Measurements from ENCODE around the gene FCHSD1. TPM values are rescaled to one million over a fixed set of nuclear protein-coding genes. Genes with fewer than 3 reads are reported as not detected.
A peak's percentile ranks its signal among the peaks of the same experiment; 100 is the strongest.
"Not testable (repeated sequence)": the region's sequence is repeated elsewhere in the genome, so short reads cannot be mapped to it uniquely, and the experiment has no call there.

Gene FCHSD1
- total RNA-seq, 2 donors from 2014 or later: 35.6 to 56.4 TPM

- H3K4me1 Mint-ChIP-seq (ENCODE audit: low read depth in 2 of 2): peaks cover 48 to 83% of the 10 kb centered on the region in 2 donors
- H3K9me3 Mint-ChIP-seq: no peaks in the 10 kb centered on the region
- ATAC-seq (no peak), DNase-seq (ENCODE audit: low spot score) (no peak)
- H3K4me3 Mint-ChIP-seq: peak overlapping the region; percentile 31
- H3K36me3 Mint-ChIP-seq: peaks cover 16% of the 10 kb centered on the region
- peak overlapping the region; percentile 34 to 87 for H3K27ac Mint-ChIP-seq
- no peaks in the 10 kb centered on the region for H3K27me3 Mint-ChIP-seq
These were observed 39.9 kb downstream of the FCHSD1 start for GRCh38 chr5:141611289-141611688.

GRCh38 chr5:141609921-141610320 is 41.3 kb downstream of the FCHSD1 start:
- peaks cover 50 to 87% of the 10 kb centered on the region in 2 donors for H3K4me1 Mint-ChIP-seq (ENCODE audit: low read depth in 2 of 2)
- ATAC-seq; H3K27me3 Mint-ChIP-seq; H3K9me3 Mint-ChIP-seq; DNase-seq (ENCODE audit: low spot score): not testable (repeated sequence)
- peaks cover 11% of the 10 kb centered on the region for H3K36me3 Mint-ChIP-seq
- H3K27ac Mint-ChIP-seq: peak overlapping the region; percentile 87 to 91
- peak overlapping the region; percentile 75 for H3K4me3 Mint-ChIP-seq

- H3K27me3 Mint-ChIP-seq: no peaks in the 10 kb centered on the region
- peaks cover 11% of the 10 kb centered on the region for H3K36me3 Mint-ChIP-seq
- H3K27ac Mint-ChIP-seq: peak overlapping the region; percentile 87 to 91
- peaks cover 52 to 87% of the 10 kb centered on the region in 2 donors for H3K4me1 Mint-ChIP-seq (ENCODE audit: low read depth in 2 of 2)
- H3K4me3 Mint-ChIP-seq: peak overlapping the region; percentile 75
- DNase-seq (ENCODE audit: low spot score) (no peak), ATAC-seq (no peak)
- H3K9me3 Mint-ChIP-seq: no peaks in the 10 kb centered on the region
These were observed 42.2 kb downstream of the FCHSD1 start for GRCh38 chr5:141609044-141609443.

GRCh38 chr5:141608557-141608956 is 42.7 kb downstream of the FCHSD1 start:
- Mint-ChIP-seq H3K4me3 (peak overlapping the region; percentile 75), H3K36me3 (peaks cover 11% of the 10 kb centered on the region), H3K4me1 (ENCODE audit: low read depth in 2 of 2) (peaks cover 55 to 87% of the 10 kb centered on the region in 2 donors), H3K27ac (peak overlapping the region; percentile 87 to 91), H3K27me3 (no peaks in the 10 kb centered on the region), H3K9me3 (no peaks in the 10 kb centered on the region)
- no peak for DNase-seq (ENCODE audit: low spot score)
- ATAC-seq: no peak

- H3K27me3 Mint-ChIP-seq: no peaks in the 10 kb centered on the region
- H3K4me3 Mint-ChIP-seq: peak overlapping the region; percentile 75
- ATAC-seq (no peak), DNase-seq (ENCODE audit: low spot score) (no peak)
- no peaks in the 10 kb centered on the region for H3K9me3 Mint-ChIP-seq
- peaks cover 11% of the 10 kb centered on the region for H3K36me3 Mint-ChIP-seq
- H3K27ac Mint-ChIP-seq: peak overlapping the region; percentile 87 to 91
- peaks cover 51 to 85% of the 10 kb centered on the region in 2 donors for H3K4me1 Mint-ChIP-seq (ENCODE audit: low read depth in 2 of 2)
These were observed 43.2 kb downstream of the FCHSD1 start for GRCh38 chr5:141608046-141608445.

- peaks cover 44 to 76% of the 10 kb centered on the region in 2 donors for H3K4me1 Mint-ChIP-seq (ENCODE audit: low read depth in 2 of 2)
- H3K27me3 Mint-ChIP-seq: no peaks in the 10 kb centered on the region
- DNase-seq (ENCODE audit: low spot score) (peak; percentile 87), ATAC-seq (peak; percentile 93 to 96)
- peaks cover 6% of the 10 kb centered on the region for H3K36me3 Mint-ChIP-seq
- H3K27ac Mint-ChIP-seq: peak overlapping the region; percentile 87 to 91
- no peaks in the 10 kb centered on the region for H3K9me3 Mint-ChIP-seq
- peak overlapping the region; percentile 75 for H3K4me3 Mint-ChIP-seq
These were observed 45.5 kb downstream of the FCHSD1 start for GRCh38 chr5:141605523-141606277.

GRCh38 chr5:141603923-141604717 is 47.1 kb downstream of the FCHSD1 start:
- peaks cover 6% of the 10 kb centered on the region for H3K36me3 Mint-ChIP-seq
- ATAC-seq: peak; percentile 65 to 80
- DNase-seq (ENCODE audit: low spot score): no peak

GRCh38 chr5:141602606-141603005 is 48.6 kb downstream of the FCHSD1 start:
- Mint-ChIP-seq H3K27ac (peak overlapping the region; percentile 87 to 91), H3K27me3 (no peaks in the 10 kb centered on the region), H3K36me3 (peaks cover 3% of the 10 kb centered on the region), H3K9me3 (no peaks in the 10 kb centered on the region), H3K4me3 (peak overlapping the region; percentile 68), H3K4me1 (ENCODE audit: low read depth in 2 of 2) (peaks cover 52 to 77% of the 10 kb centered on the region in 2 donors)
- DNase-seq (ENCODE audit: low spot score): no peak
- ATAC-seq: no peak

More at GRCh38 chr5:141603923-141604717, 47.1 kb downstream of the FCHSD1 start:
- peak overlapping the region; percentile 75 for H3K4me3 Mint-ChIP-seq
- H3K27ac Mint-ChIP-seq: peak overlapping the region; percentile 87 to 91
- H3K27me3 Mint-ChIP-seq: no peaks in the 10 kb centered on the region
- H3K4me1 Mint-ChIP-seq (ENCODE audit: low read depth in 2 of 2): peaks cover 52 to 78% of the 10 kb centered on the region in 2 donors
- H3K9me3 Mint-ChIP-seq: no peaks in the 10 kb centered on the region

- H3K27ac Mint-ChIP-seq: peak overlapping the region; percentile 49 to 83
- H3K9me3 Mint-ChIP-seq: no peaks in the 10 kb centered on the region
- H3K4me1 Mint-ChIP-seq (ENCODE audit: low read depth in 2 of 2): peaks cover 46 to 61% of the 10 kb centered on the region in 2 donors
- H3K4me3 Mint-ChIP-seq: peak overlapping the region; percentile 49
- no peaks in the 10 kb centered on the region for H3K27me3 Mint-ChIP-seq
- ATAC-seq (peak in 1 of 2 donors; percentile 82), DNase-seq (ENCODE audit: low spot score) (no peak)
- no peaks in the 10 kb centered on the region for H3K36me3 Mint-ChIP-seq
These were observed 52.5 kb downstream of the FCHSD1 start for GRCh38 chr5:141598391-141599345.

GRCh38 chr5:141597814-141598213 is 53.4 kb downstream of the FCHSD1 start:
- ATAC-seq (no peak), DNase-seq (ENCODE audit: low spot score) (no peak)
- Mint-ChIP-seq H3K4me1 (ENCODE audit: low read depth in 2 of 2) (peaks cover 46 to 58% of the 10 kb centered on the region in 2 donors), H3K27me3 (no peaks in the 10 kb centered on the region), H3K36me3 (no peaks in the 10 kb centered on the region), H3K9me3 (no peaks in the 10 kb centered on the region), H3K27ac (peak overlapping the region; percentile 45 to 49), H3K4me3 (peak overlapping the region; percentile 35)

GRCh38 chr5:141597394-141597793 is 53.8 kb downstream of the FCHSD1 start:
- peak overlapping the region; percentile 45 to 49 for H3K27ac Mint-ChIP-seq
- peaks cover 47 to 58% of the 10 kb centered on the region in 2 donors for H3K4me1 Mint-ChIP-seq (ENCODE audit: low read depth in 2 of 2)
- DNase-seq (ENCODE audit: low spot score): no peak
- H3K36me3 Mint-ChIP-seq: no peaks in the 10 kb centered on the region
- H3K9me3 Mint-ChIP-seq: no peaks in the 10 kb centered on the region
- peak overlapping the region; percentile 35 for H3K4me3 Mint-ChIP-seq
- no peaks in the 10 kb centered on the region for H3K27me3 Mint-ChIP-seq
- ATAC-seq: no peak

- H3K9me3 Mint-ChIP-seq: no peaks in the 10 kb centered on the region
- peak overlapping the region; percentile 45 to 49 for H3K27ac Mint-ChIP-seq
- H3K27me3 Mint-ChIP-seq: no peaks in the 10 kb centered on the region
- ATAC-seq (no peak), DNase-seq (ENCODE audit: low spot score) (no peak)
- peaks cover 52 to 61% of the 10 kb centered on the region in 2 donors for H3K4me1 Mint-ChIP-seq (ENCODE audit: low read depth in 2 of 2)
- H3K36me3 Mint-ChIP-seq: no peaks in the 10 kb centered on the region
- peak overlapping the region; percentile 1 for H3K4me3 Mint-ChIP-seq
These were observed 54.4 kb downstream of the FCHSD1 start for GRCh38 chr5:141596867-141597266.

GRCh38 chr5:141590127-141590526 is 61.1 kb downstream of the FCHSD1 start:
- Mint-ChIP-seq H3K36me3 (peaks cover 7% of the 10 kb centered on the region), H3K4me3 (no peak overlapping the region), H3K4me1 (ENCODE audit: low read depth in 2 of 2) (peaks cover 40 to 52% of the 10 kb centered on the region in 2 donors), H3K9me3 (no peaks in the 10 kb centered on the region), H3K27ac (no peak overlapping the region), H3K27me3 (no peaks in the 10 kb centered on the region)
- DNase-seq (ENCODE audit: low spot score) (no peak), ATAC-seq (no peak)

Measured in natural killer cell treated with Interleukin-12 subunit alpha and Interleukin-12 subunit beta and Interleukin-15 and Interleukin-18, amount 100 ng/mL, for 72 hours (primary cell).